ENCODE measurements around the gene MSH2. TPM values are rescaled to one million over a fixed set of nuclear protein-coding genes. Genes with fewer than 3 reads are reported as not detected.
"Not testable (repeated sequence)": the region's sequence is repeated elsewhere in the genome, so short reads cannot be mapped to it uniquely, and the experiment has no call there.

Gene MSH2
- total and polyA plus RNA-seq, 2 experiments from 2014 or later, result 42.5 to 47.6 TPM

GRCh38 chr2:47414682-47415458, 11.9 kb downstream of the MSH2 start:
- no peaks in the 10 kb centered on the region for H3K9me3 ChIP-seq (ENCODE audit: low read depth)
- DNase-seq (ENCODE audit: low read depth in 1 of 2, low spot score in 1 of 2), result no peak
- TF ChIP-seq CTCF (IDR thresholded peaks at IDR 0.05; ENCODE audit: low read depth, low read length), result no peak
- peaks cover 34% of the 10 kb centered on the region for H3K36me3 ChIP-seq
- H3K4me1 ChIP-seq (ENCODE audit: low read depth), result no peaks in the 10 kb centered on the region
- no peak overlapping the region for H3K27ac ChIP-seq
- no peak overlapping the region for H3K4me3 ChIP-seq
- no peaks in the 10 kb centered on the region for H3K27me3 ChIP-seq

- H3K27ac ChIP-seq, result no peak overlapping the region
- no peaks in the 10 kb centered on the region for H3K4me1 ChIP-seq (ENCODE audit: low read depth)
- H3K36me3 ChIP-seq, result peaks cover 21% of the 10 kb centered on the region
- TF ChIP-seq CTCF (IDR thresholded peaks at IDR 0.05; ENCODE audit: low read depth, low read length), result no peak
- H3K9me3 ChIP-seq (ENCODE audit: low read depth), result no peaks in the 10 kb centered on the region
- no peak overlapping the region for H3K4me3 ChIP-seq
- H3K27me3 ChIP-seq, result no peaks in the 10 kb centered on the region
- no peak for DNase-seq (ENCODE audit: low read depth in 1 of 2, low spot score in 1 of 2)
These were observed 17.3 kb downstream of the MSH2 start for GRCh38 chr2:47420214-47420613.

GRCh38 chr2:47420683-47421082, 17.7 kb downstream of the MSH2 start:
- not testable (repeated sequence) for H3K4me1 ChIP-seq (ENCODE audit: low read depth); H3K27me3 ChIP-seq; H3K4me3 ChIP-seq; H3K9me3 ChIP-seq (ENCODE audit: low read depth); DNase-seq (ENCODE audit: low read depth in 1 of 2, low spot score in 1 of 2); H3K27ac ChIP-seq
- H3K36me3 ChIP-seq, result peaks cover 21% of the 10 kb centered on the region

- no peak overlapping the region for H3K27ac ChIP-seq
- peaks cover 13% of the 10 kb centered on the region for H3K36me3 ChIP-seq
- DNase-seq (ENCODE audit: low read depth in 1 of 2, low spot score in 1 of 2), result peak in 1 of 2 donors; percentile 11
These were observed 19.1 kb downstream of the MSH2 start for GRCh38 chr2:47422016-47422415.

GRCh38 chr2:47422560-47422959, 19.6 kb downstream of the MSH2 start:
- TF ChIP-seq CTCF (IDR thresholded peaks at IDR 0.05; ENCODE audit: low read depth, low read length), result no peak
- Histone ChIP-seq H3K4me1 (ENCODE audit: low read depth) (no peaks in the 10 kb centered on the region), H3K27ac (no peak overlapping the region), H3K27me3 (no peaks in the 10 kb centered on the region), H3K36me3 (peaks cover 13% of the 10 kb centered on the region), H3K9me3 (ENCODE audit: low read depth) (no peaks in the 10 kb centered on the region), H3K4me3 (no peak overlapping the region)
- DNase-seq (ENCODE audit: low read depth in 1 of 2, low spot score in 1 of 2), result peak in 1 of 2 donors; percentile 33

More at GRCh38 chr2:47422016-47422415, 19.1 kb downstream of the MSH2 start:
- no peaks in the 10 kb centered on the region for H3K27me3 ChIP-seq
- H3K9me3 ChIP-seq (ENCODE audit: low read depth), result no peaks in the 10 kb centered on the region
- H3K4me3 ChIP-seq, result no peak overlapping the region
- no peaks in the 10 kb centered on the region for H3K4me1 ChIP-seq (ENCODE audit: low read depth)
- TF ChIP-seq CTCF (IDR thresholded peaks at IDR 0.05; ENCODE audit: low read depth, low read length), result no peak

GRCh38 chr2:47426786-47427185, 23.8 kb downstream of the MSH2 start:
- no peak overlapping the region for H3K27ac ChIP-seq
- no peaks in the 10 kb centered on the region for H3K27me3 ChIP-seq
- H3K4me1 ChIP-seq (ENCODE audit: low read depth), result no peaks in the 10 kb centered on the region
- H3K9me3 ChIP-seq (ENCODE audit: low read depth), result no peaks in the 10 kb centered on the region
- TF ChIP-seq CTCF (IDR thresholded peaks at IDR 0.05; ENCODE audit: low read depth, low read length), result no peak
- DNase-seq (ENCODE audit: low read depth in 1 of 2, low spot score in 1 of 2), result no peak
- H3K4me3 ChIP-seq, result no peak overlapping the region
- H3K36me3 ChIP-seq, result peaks cover 19% of the 10 kb centered on the region
